Uterus (tissue), 4 donors: ENCODE data around the gene CHEK1. TPM values are rescaled to one million over a fixed set of nuclear protein-coding genes. Genes with fewer than 3 reads are reported as not detected.

Source experiments
- DNase-seq, 2 donors: peaks; one replicate each; pipeline ENCODE4 v3.0.0-alpha.2; 2019 to 2020
- H3K27ac ChIP-seq, 2 donors: fragments of 200-600 bp; sonication (generic); 1 replicate in 1 of 2; 2 replicates in 1 of 2; pipeline ENCODE4 v1.5.1; 2016 to 2018
- H3K27me3 ChIP-seq, 2 donors: fragments of 200-600 bp; sonication (generic); one replicate each; pipeline ENCODE4 v1.5.1; 2018 to 2019; ENCODE audit warnings: control low read depth in 1 of 2
- H3K36me3 ChIP-seq, 2 donors: fragments of 200-600 bp; sonication (generic); one replicate each; pipeline ENCODE4 v1.5.1; 2019; ENCODE audit warnings: control low read depth in 1 of 2
- H3K4me1 ChIP-seq, 2 donors: fragments of 200-600 bp; sonication (generic); one replicate each; pipeline ENCODE4 v1.5.1; 2018 to 2019; ENCODE audit warnings: control low read depth in 1 of 2
- H3K4me3 ChIP-seq, 2 donors: fragments of 200-600 bp; sonication (generic); 1 replicate in 1 of 2; 2 replicates in 1 of 2; pipeline ENCODE4 v1.5.1; 2018 to 2019; ENCODE audit warnings: mild to moderate bottlenecking in 1 of 2
- H3K9me3 ChIP-seq, 2 donors: fragments of 200-600 bp; sonication (generic); one replicate each; pipeline ENCODE4 v1.5.1; 2019; ENCODE audit warnings: control low read depth in 1 of 2
- POLR2A ChIP-seq, 2 donors: fragments of 450-650 bp; IDR thresholded peaks; one replicate each; pipeline ENCODE4 v1.6.1; 2016; ENCODE audit warnings: antibody characterized with exemption in 2 of 2, mild to moderate bottlenecking in 1 of 2, moderate library complexity in 1 of 2
- intact Hi-C: fragments of 100-400 bp; cut with DNase I; formaldehyde crosslinking; loops from one replicate; pipeline ENCODE4 v1.15.1; 2023; ENCODE audit warnings: low total_unique reads
- total RNA-seq, 4 donors: library from RNA; depleted of rRNA in 3 of 4; stranded (reverse); fragments of >200 nt in 3 of 4; gene quantifications; one replicate each; pipeline versions ENCODE4 v1.1.0 to v1.2.4, GENCODE V29; 2014 to 2023
- TF ChIP-seq, protein P1 (sequence below), 4 experiments: fragments of 200-600 bp in 2 of 4; fragments of 450-650 bp in 2 of 4; sonication (generic) in 2 of 4; IDR thresholded peaks; one replicate each; pipeline ENCODE4 v1.5.1; 2016 to 2019; ENCODE audit warnings: antibody characterized with exemption in 4 of 4, mild to moderate bottlenecking in 2 of 4, moderate library complexity in 1 of 4
- donor health status: DM: yes; HTN: yes; CAD: no.

The CHEK1 gene
- total RNA-seq, 4 donors from 2014 or later: 1.6 to 35.4 (median 2.6) TPM; not detected in 1

DNA sequence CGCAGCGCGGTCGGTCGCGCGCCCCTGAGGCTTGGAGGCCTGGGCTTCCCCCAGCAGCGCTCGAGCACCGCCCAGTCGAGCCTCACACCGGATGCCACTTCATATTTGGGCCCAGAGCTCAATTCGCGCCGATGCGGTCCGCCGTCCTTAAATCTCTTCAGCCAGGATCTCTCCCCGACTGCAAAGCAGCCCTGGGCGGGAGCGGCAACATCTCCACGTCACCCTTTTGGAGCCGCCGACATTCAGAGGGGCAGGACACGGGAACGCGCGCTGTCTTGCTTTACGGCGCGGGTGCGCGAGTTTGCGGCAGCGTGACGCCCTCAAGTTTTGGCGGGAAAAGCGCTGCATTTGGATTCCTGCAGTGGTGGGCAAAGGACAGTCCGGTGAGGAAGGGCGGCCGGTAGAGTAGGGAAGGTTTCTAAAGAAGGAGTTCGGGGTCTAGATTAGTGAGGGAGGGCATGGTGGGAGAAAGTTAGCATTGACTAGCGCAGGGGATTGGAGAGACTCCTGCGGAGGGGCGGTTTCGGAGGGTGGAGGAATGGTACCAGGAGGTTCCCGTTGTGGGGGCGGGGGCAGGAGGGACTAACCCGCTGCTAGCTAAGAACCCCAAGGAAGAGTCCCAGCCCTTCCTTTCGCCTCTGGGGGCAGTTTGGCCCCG, 796 bp downstream of the CHEK1 start:
- H3K27me3 ChIP-seq: no peaks in the 10 kb centered on the region
- H3K4me3 ChIP-seq: peak overlapping the region; percentile 60 to 61
- H3K27ac ChIP-seq: peak overlapping the region; percentile 93 to 96
- no peaks in the 10 kb centered on the region for H3K9me3 ChIP-seq
- H3K4me1 ChIP-seq: peaks cover 0 to 6% of the 10 kb centered on the region in 2 donors
- peak; percentile 85 to 88 for DNase-seq
- intact Hi-C loops: no loop called here
- TF ChIP-seq, protein P1, sequence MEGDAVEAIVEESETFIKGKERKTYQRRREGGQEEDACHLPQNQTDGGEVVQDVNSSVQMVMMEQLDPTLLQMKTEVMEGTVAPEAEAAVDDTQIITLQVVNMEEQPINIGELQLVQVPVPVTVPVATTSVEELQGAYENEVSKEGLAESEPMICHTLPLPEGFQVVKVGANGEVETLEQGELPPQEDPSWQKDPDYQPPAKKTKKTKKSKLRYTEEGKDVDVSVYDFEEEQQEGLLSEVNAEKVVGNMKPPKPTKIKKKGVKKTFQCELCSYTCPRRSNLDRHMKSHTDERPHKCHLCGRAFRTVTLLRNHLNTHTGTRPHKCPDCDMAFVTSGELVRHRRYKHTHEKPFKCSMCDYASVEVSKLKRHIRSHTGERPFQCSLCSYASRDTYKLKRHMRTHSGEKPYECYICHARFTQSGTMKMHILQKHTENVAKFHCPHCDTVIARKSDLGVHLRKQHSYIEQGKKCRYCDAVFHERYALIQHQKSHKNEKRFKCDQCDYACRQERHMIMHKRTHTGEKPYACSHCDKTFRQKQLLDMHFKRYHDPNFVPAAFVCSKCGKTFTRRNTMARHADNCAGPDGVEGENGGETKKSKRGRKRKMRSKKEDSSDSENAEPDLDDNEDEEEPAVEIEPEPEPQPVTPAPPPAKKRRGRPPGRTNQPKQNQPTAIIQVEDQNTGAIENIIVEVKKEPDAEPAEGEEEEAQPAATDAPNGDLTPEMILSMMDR (IDR thresholded peaks at IDR 0.05): peak in 1 of 4 experiments; percentile 10
- peak; percentile 45 to 70 for TF ChIP-seq POLR2A (IDR thresholded peaks at IDR 0.05)
- H3K36me3 ChIP-seq: no peaks in the 10 kb centered on the region

DNA sequence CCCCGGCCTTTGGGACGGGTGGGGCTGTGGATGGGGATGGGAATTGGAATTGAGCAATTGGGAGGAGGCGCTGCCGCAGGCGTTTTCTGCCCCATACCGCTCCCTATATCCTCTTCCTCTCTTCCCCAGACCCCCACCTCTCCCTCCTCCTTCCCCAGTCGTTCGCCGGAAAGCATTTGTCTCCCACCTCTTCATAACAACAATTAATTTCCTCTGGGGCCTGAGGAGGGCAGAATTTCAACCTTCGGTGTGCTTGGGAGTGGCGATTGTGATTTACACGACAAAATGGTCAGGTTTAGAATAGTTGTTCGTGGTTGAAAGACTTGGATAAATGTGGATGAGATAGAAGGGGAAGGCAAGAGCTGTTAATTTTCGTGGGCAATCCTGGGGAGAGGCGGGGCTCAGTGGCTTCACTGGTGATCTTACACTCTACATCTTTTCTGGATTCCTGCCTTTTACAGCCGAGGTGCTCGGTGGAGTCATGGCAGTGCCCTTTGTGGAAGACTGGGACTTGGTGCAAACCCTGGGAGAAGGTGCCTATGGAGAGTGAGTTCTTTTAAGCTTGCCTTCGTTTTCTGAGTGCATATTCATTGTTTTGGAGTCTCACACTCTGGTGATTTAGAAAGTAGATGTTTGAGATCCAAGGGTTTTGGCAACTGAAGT, 1.5 kb downstream of the CHEK1 start:
- Histone ChIP-seq H3K4me1 (peaks cover 0 to 6% of the 10 kb centered on the region in 2 donors), H3K4me3 (peak overlapping the region; percentile 60 to 61), H3K9me3 (no peaks in the 10 kb centered on the region), H3K27me3 (no peaks in the 10 kb centered on the region), H3K27ac (peak overlapping the region; percentile 93 to 96), H3K36me3 (no peaks in the 10 kb centered on the region)
- TF ChIP-seq, protein P1 (IDR thresholded peaks at IDR 0.05): no peak
- no peak for TF ChIP-seq POLR2A (IDR thresholded peaks at IDR 0.05)
- intact Hi-C loops: no loop called here
- DNase-seq: no peak

DNA sequence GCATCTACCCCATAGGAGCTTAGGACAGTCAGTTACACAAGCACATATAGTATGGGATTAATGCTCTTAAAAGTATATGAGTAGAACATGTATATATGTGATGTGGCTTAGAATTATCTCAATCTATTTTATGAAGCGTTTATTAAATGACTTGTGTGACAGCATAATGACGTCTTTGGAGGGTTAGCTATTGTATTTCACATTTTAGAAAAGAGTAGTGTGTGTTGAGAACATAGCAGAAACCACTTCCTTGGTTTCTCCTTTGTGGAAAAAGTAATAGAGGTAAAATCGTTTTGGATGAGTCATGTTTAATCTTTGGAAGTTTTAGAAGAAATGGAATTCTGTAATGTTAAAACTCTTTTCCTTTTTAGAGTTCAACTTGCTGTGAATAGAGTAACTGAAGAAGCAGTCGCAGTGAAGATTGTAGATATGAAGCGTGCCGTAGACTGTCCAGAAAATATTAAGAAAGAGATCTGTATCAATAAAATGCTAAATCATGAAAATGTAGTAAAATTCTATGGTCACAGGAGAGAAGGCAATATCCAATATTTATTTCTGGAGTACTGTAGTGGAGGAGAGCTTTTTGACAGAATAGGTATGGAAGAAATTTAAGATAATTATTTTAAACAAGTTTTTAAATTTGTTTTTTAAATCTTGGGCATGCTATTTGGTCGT, 2.4 kb downstream of the CHEK1 start:
- no peaks in the 10 kb centered on the region for H3K9me3 ChIP-seq
- TF ChIP-seq, protein P1 (IDR thresholded peaks at IDR 0.05): no peak
- no peak for TF ChIP-seq POLR2A (IDR thresholded peaks at IDR 0.05)
- H3K4me1 ChIP-seq: peaks cover 0 to 6% of the 10 kb centered on the region in 2 donors
- DNase-seq: no peak
- H3K27ac ChIP-seq: no peak overlapping the region
- H3K36me3 ChIP-seq: no peaks in the 10 kb centered on the region
- H3K4me3 ChIP-seq: no peak overlapping the region
- H3K27me3 ChIP-seq: no peaks in the 10 kb centered on the region
- intact Hi-C loops: no loop called here

DNA sequence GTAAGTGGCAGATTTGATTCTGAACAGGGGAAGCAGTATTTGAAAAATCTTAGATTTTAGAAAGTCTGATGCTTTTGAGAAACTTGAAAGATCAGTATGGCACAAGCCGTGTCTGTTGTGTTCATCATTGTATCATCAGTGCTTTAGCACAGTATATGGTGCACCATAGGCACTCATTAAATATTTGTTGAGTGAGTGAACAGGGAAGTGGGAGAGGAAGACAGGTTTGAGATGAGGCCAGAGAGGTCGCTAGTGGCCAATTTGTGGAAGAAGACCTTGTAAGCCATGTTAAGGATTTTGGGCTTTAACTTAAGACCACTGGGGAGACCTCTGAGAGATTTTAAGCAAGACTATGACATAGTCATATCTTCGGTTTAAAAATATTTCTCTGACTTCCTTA, 12.9 kb downstream of the CHEK1 start:
- Histone ChIP-seq H3K9me3 (no peaks in the 10 kb centered on the region), H3K4me3 (no peak overlapping the region), H3K27ac (no peak overlapping the region), H3K4me1 (no peaks in the 10 kb centered on the region), H3K36me3 (no peaks in the 10 kb centered on the region), H3K27me3 (no peaks in the 10 kb centered on the region)
- intact Hi-C loops: no loop called here
- TF ChIP-seq POLR2A (IDR thresholded peaks at IDR 0.05): no peak
- TF ChIP-seq, protein P1 (IDR thresholded peaks at IDR 0.05): no peak
- no peak for DNase-seq

DNA sequence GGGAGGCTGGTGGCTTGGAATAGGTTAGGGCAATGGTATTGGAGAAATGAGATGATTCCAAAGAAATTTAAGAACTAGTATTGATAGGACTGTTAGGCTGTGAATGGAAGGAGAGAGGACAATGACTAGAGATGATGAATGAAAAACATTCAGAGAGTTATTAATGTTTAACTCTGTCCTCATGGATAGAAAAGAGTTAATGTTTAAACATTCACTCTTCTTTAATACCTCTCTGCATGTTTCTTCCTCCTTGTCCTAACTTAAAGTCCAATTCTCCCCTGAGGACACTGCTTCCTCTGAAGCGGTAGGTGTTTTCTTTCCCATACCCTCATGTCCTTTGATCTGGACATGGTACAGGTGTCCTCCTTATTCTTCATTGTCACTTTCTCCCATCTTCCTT, 13.4 kb downstream of the CHEK1 start:
- Histone ChIP-seq H3K4me1 (no peaks in the 10 kb centered on the region), H3K27me3 (no peaks in the 10 kb centered on the region), H3K4me3 (no peak overlapping the region), H3K9me3 (no peaks in the 10 kb centered on the region), H3K27ac (no peak overlapping the region), H3K36me3 (no peaks in the 10 kb centered on the region)
- intact Hi-C loops: no loop called here
- DNase-seq: no peak
- TF ChIP-seq POLR2A (IDR thresholded peaks at IDR 0.05): no peak
- TF ChIP-seq, protein P1 (IDR thresholded peaks at IDR 0.05): no peak
